ENCODE data around the gene RPN2. TPM values are rescaled to one million over a fixed set of nuclear protein-coding genes. Genes with fewer than 3 reads are reported as not detected.

Gene RPN2
- total RNA-seq, 1 donor from 2014 or later, result 215 TPM

- DNase-seq (ENCODE audit: low spot score), result no peak
Observed at GRCh38 chr20:37185686-37186085, 6.6 kb downstream of the RPN2 start.

- DNase-seq (ENCODE audit: low spot score), result no peak
Observed at GRCh38 chr20:37188787-37189186, 9.7 kb downstream of the RPN2 start.

- DNase-seq (ENCODE audit: low spot score), result no peak
Observed at GRCh38 chr20:37189416-37190016, 10.4 kb downstream of the RPN2 start.

GRCh38 chr20:37190354-37191112 lies 11.4 kb downstream of the RPN2 start:
- no peak for DNase-seq (ENCODE audit: low spot score)

- peak; percentile 86 for DNase-seq (ENCODE audit: low spot score)
Observed at GRCh38 chr20:37192137-37192854, 13.2 kb downstream of the RPN2 start.

GRCh38 chr20:37193226-37193625 lies 14.1 kb downstream of the RPN2 start:
- no peak for DNase-seq (ENCODE audit: low spot score)

- DNase-seq (ENCODE audit: low spot score), result no peak
Observed at GRCh38 chr20:37193821-37194220, 14.7 kb downstream of the RPN2 start.

GRCh38 chr20:37194621-37195417 lies 15.7 kb downstream of the RPN2 start:
- DNase-seq (ENCODE audit: low spot score), result no peak

- DNase-seq (ENCODE audit: low spot score), result no peak
Observed at GRCh38 chr20:37198932-37199660, 20.0 kb downstream of the RPN2 start.

- DNase-seq (ENCODE audit: low spot score), result no peak
Observed at GRCh38 chr20:37200376-37200775, 21.2 kb downstream of the RPN2 start.

- DNase-seq (ENCODE audit: low spot score), result no peak
Observed at GRCh38 chr20:37200926-37201826, 22.0 kb downstream of the RPN2 start.

GRCh38 chr20:37201827-37202162 lies 22.7 kb downstream of the RPN2 start:
- DNase-seq (ENCODE audit: low spot score), result no peak

GRCh38 chr20:37202267-37202943 lies 23.3 kb downstream of the RPN2 start:
- peak; percentile 48 for DNase-seq (ENCODE audit: low spot score)

GRCh38 chr20:37204056-37204455 lies 24.9 kb downstream of the RPN2 start:
- DNase-seq (ENCODE audit: low spot score), result no peak

GRCh38 chr20:37205130-37205529 lies 26.0 kb downstream of the RPN2 start:
- no peak for DNase-seq (ENCODE audit: low spot score)

- DNase-seq (ENCODE audit: low spot score), result no peak
Observed at GRCh38 chr20:37205794-37206193, 26.7 kb downstream of the RPN2 start.

- DNase-seq (ENCODE audit: low spot score), result no peak
Observed at GRCh38 chr20:37207171-37207570, 28.0 kb downstream of the RPN2 start.

GRCh38 chr20:37209193-37209592 lies 30.1 kb downstream of the RPN2 start:
- DNase-seq (ENCODE audit: low spot score), result no peak

- no peak for DNase-seq (ENCODE audit: low spot score)
Observed at GRCh38 chr20:37209661-37210314, 30.7 kb downstream of the RPN2 start.
